Stimulated activated CD8-positive, alpha-beta memory T cell treated with anti-CD3 and anti-CD28 coated beads, Interleukin-4, amount 100 ng/mL, for 24 hours (primary cell): ENCODE measurements around the gene BANP.
"Not testable (repeated sequence)": the region's sequence is repeated elsewhere in the genome, so short reads cannot be mapped to it uniquely, and the experiment has no call there.

Experiments used
- DNase-seq: peaks from one replicate; pipeline ENCODE4 v3.0.0-alpha.2; 2020; ENCODE audit warnings: low read depth

BANP gene

GRCh38 chr16:88016386-88016785, 65.2 kb downstream of the BANP start:
- not testable (repeated sequence) for DNase-seq

DNA sequence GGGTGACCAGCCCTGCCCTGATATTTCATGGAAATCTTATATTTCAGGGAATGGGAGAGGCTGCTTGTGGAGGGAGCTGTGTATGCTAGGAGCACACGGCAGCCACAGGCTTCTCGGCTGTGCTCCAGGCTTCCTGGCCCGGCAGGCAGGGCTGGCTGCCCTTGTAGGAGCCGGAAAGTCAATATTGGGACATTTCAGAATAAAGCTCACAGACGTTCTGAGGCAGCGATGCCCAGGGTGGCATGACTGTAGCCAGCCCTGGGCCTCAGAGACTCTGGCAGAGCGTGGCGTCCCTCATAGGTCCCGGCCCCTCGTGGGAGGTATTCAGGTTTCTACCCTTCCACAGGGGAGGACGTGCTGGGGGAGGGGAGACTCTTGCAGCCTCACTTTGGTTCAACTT, 65.7 kb downstream of the BANP start:
- DNase-seq: no peak

GRCh38 chr16:88017587-88018101, 66.4 kb downstream of the BANP start:
- no peak for DNase-seq

GRCh38 chr16:88018382-88018781, 67.1 kb downstream of the BANP start:
- not testable (repeated sequence) for DNase-seq

DNA sequence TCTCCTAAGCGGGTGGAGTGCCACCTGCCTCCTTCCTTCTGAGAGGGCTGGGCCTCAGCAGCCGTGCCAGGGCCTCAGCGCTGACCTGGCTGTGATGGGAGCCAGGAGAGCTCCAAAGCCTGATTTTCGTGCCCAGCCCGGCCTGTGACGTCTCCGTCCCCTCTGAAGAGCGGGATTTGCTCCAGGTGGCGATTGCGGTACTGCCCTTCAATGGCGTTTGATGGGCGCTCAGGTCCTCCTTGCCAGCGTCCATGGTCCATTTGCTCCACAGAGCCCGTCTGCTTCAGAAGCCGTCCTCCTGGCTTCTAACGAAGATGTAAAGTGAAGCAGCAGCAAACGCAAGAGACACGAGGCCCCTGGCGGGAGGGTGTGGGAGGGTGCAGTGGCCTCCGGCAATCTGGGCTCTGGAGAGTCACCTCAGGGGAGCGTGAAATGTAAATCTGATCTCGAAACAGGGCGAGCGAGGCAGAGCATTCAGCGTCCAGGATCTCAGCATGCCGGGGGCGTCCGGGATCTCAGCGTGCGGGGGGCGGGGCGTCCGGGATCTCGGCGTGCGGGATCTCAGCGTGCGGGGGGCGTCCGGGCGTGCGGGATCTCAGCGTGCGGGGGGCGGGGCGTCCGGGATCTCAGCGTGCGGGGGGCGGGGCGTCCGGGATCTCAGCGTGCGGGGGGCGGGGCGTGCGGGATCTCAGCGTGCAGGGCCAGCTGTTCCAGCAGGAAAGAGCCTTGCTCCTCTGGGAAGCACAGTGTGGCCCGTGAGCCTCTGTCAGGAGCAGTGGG, 68.0 kb downstream of the BANP start:
- DNase-seq: not testable (repeated sequence)

GRCh38 chr16:88019821-88020515, 68.7 kb downstream of the BANP start:
- no peak for DNase-seq

- DNase-seq: no peak
Measured at GRCh38 chr16:88020516-88020885, 69.3 kb downstream of the BANP start.

DNA sequence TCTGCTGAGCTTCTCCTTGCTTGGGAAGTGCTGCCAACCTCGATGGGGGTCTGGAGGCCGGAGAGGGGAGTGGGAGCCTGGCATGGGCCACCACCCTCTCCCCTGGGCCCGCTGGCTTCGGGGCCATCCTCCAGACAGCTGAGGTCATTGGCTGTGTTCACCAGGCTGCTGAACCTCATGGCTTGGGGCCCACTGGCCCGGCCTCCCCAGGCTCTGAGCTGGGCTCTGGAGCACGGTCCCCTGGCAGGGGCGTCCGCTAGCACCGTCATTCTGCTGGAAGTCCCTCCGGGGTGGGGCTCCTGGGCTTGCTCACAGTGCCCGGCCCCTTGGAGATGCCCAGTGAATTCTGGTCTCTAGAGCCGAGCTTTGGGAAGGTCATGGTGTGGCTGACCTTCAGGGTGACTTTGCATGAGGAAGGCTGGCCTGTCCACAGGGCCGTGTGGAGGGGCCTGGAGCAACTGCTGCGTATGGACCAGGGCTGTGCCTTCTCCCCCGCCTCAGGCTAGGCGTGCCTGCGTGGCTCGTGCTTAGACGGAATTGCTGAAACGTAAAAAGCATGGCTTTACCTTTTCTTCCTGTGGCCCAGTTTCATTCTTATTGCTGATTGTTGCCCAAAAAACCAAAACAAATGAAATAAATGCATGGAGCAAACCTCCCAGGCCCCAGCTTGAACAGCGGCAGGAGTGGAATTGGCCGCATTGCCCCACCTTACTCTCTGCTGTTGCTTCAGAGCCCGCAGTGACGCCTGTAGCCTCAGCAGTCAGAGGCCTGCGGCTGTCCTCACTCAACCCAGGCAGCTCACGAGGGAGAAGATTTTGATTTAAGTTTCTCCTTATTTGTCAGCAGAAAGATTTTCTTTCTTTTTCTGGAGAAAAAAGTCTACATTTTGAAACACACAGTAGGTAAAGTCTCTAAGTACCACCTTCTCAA, 70.1 kb downstream of the BANP start:
- not testable (repeated sequence) for DNase-seq

GRCh38 chr16:88022076-88023042, 71.1 kb downstream of the BANP start:
- no peak for DNase-seq

- DNase-seq: no peak
Measured at GRCh38 chr16:88023366-88023765, 72.1 kb downstream of the BANP start.

- no peak for DNase-seq
Measured at GRCh38 chr16:88023786-88024185, 72.6 kb downstream of the BANP start.

DNA sequence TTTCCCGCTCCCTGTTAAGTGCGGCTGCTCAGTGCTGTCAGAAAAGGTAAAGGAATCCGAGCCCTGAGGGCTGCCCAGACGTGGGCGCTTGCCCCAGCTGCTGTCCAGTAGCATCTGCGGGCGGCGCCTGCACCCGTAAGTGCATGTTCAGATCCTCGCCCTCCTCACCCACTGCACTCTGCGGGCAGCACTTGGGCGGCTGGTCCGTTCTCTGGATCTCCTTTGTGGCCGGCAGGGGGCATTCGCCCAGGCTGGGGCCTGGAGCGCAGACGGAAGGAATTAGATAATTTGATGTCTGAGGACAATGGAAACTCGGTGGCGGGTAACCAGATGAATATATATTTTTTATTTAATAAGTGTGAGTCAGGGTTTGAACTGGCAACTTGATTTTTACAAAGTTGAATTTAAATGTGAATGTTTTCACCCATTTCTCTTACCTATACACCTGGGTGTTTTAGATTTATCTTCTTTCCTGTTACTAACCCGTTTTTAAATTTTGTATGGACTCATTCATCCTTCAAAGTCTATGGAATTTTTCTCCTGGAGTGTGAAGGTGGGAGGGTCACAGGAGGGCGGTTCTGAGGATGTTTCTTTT, 73.4 kb downstream of the BANP start:
- DNase-seq: not testable (repeated sequence)

DNA sequence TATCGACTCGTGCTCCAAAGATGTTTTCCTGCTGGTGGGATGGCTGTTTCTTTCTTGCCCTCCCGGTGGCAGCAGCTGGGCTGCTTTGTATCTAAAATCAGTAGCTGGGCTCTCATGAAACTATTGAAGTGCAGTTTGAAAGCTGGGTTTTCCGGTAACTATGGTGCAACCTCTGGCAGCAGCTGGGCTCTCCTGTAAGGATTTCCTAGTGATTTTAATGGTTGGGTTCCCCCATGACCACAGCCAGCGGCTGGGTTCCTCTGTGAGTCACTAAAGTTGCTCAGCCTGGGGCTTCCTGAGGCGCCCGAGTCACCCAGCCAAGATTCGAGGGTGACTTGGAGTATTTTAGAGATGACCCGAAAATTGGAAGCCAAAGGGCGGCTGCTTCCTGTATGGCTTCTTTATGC, 73.9 kb downstream of the BANP start:
- DNase-seq: not testable (repeated sequence)

DNA sequence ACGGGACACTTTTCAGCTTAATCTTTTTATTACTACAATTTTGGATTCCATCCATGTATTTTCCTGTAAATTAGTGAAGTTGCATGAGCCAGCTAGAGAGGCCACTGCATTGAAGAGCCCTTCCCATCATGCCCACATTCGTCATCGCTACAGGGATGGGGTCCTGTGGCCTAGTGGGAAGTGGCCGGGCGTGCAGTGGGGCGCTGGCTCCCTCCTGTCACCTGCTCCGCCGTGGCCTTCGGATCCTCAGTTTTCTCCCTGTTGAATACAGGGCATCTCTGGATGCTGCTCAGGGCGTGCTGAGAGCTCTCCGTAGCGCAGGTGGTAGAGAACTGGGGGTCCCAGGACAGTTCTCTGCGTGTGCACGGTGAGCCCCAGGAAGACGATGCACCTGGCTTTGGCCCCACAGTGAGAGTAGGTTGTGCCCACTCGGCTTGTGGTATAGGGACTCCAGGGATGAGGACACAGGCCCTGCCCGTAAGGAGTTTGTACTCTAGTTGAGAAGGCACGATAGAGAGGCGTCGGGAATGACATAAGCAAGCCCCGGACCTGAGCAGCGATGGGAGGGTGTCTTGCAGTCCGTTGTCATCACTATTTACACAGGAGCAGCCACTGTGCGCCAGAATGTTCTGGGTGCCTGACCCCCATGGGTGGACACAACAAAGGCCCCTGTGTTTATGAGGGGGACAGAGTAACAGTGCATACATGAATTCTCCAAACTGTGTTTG, 74.8 kb downstream of the BANP start:
- DNase-seq: not testable (repeated sequence)

DNA sequence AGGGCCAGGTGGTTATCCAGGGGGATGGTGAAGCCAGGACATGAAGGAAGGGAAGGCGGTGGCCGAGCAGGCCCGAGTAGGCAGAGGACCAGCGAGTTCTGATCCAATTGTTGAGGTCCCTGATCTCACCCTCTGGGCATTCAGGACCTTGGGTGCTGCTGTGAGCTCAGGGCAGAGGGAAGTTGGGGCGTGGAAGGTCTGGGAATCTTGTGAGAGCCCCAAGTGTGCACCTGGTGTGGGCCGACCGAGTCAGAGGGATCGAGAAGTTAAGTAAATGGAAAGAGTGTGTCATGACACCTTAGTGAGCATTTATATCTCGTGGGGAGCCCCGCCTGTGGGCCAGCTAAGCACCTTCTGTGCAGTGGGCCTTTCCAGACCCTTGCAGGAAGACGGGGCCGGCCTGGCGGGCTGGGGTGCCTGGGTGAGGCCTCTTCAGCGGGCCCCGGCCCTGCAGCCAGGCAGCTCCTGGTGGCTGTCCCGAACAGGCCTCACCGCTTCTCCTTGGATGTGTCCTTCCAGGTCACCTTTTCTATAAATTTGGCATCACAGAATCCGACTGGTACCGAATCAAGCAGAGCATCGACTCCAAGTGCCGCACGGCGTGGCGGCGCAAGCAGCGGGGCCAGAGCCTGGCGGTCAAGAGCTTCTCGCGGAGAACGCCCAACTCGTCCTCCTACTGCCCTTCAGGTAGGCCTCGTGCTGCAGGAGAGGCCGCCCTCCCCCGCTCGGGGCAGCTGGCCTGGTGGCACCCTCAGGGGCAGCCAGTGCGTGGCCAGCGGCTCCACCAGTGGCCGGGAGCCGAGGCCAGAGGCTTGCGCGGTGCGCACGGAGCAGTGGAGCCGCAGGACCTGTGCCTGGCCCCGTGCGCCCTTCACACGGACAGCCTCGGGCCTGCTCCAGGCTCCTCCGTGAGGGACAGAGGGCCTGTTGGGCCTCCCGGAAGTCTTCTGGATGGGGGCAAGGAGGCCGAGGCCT, 76.0 kb downstream of the BANP start:
- DNase-seq: no peak

GRCh38 chr16:88028177-88028930, 77.1 kb downstream of the BANP start:
- not testable (repeated sequence) for DNase-seq

GRCh38 chr16:88030498-88030897, 79.3 kb downstream of the BANP start:
- no peak for DNase-seq

DNA sequence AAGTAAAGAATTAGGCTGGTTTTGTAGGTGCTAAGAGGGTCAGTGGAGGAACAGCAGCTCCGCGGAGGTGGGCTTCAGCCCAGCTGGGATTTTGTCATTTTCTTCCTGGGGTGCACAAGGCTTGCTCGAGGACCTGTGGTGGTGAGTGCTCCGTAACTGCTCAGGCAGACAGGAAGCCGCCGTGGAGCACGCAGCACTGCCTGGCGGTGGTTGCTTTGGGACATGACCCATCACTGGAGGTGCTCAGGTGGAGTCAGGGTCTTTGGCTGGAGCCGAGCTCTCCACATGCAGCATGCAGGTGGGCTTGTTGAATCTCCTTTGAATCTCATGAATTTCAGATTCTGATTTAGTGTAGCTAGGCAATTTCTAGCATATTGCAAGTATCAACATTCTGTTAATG, 79.7 kb downstream of the BANP start:
- DNase-seq: not testable (repeated sequence)
